NCI-H1417 treated with DMSO at 0.1 percent for 48 hours (cell line): ENCODE results near the gene ASPN.

ENCODE experiments used
- DNase-seq: peaks from one replicate; lab custom pipeline; 2025; lab: John Stamatoyannopoulos, UW

The ASPN gene

GRCh38 chr9:92482329-92482728 is at the start of gene ASPN:
ASPN (minus strand) TSS chr9:92482506.
- no peak for DNase-seq

- DNase-seq = no peak
These were observed 48.6 kb upstream of the ASPN start for GRCh38 chr9:92530893-92531292.

GRCh38 chr9:92529124-92529523 is 46.8 kb upstream of the ASPN start:
- DNase-seq = no peak

- DNase-seq = no peak
These were observed 46.2 kb upstream of the ASPN start for GRCh38 chr9:92528522-92528849.

GRCh38 chr9:92527832-92528521 is 45.7 kb upstream of the ASPN start:
- DNase-seq = no peak

GRCh38 chr9:92527291-92527828 is 45.1 kb upstream of the ASPN start:
- no peak for DNase-seq

GRCh38 chr9:92525306-92525705 is 43.0 kb upstream of the ASPN start:
- no peak for DNase-seq

GRCh38 chr9:92524881-92525280 is 42.6 kb upstream of the ASPN start:
- DNase-seq = no peak

- no peak for DNase-seq
These were observed 41.0 kb upstream of the ASPN start for GRCh38 chr9:92522983-92523970.

GRCh38 chr9:92520837-92521236 is 38.5 kb upstream of the ASPN start:
- DNase-seq = no peak

- DNase-seq = no peak
These were observed 35.9 kb upstream of the ASPN start for GRCh38 chr9:92518199-92518598.

- DNase-seq = no peak
These were observed 34.7 kb upstream of the ASPN start for GRCh38 chr9:92517046-92517445.

- DNase-seq = no peak
These were observed 34.2 kb upstream of the ASPN start for GRCh38 chr9:92516521-92516920.

- DNase-seq = no peak
These were observed 32.3 kb upstream of the ASPN start for GRCh38 chr9:92514635-92515034.

- DNase-seq = no peak
These were observed 31.0 kb upstream of the ASPN start for GRCh38 chr9:92513349-92513748.

- DNase-seq = no peak
These were observed 30.3 kb upstream of the ASPN start for GRCh38 chr9:92512622-92513021.

GRCh38 chr9:92510747-92511146 is 28.4 kb upstream of the ASPN start:
- DNase-seq = no peak

- no peak for DNase-seq
These were observed 26.7 kb upstream of the ASPN start for GRCh38 chr9:92509050-92509449.

GRCh38 chr9:92508018-92508820 is 25.9 kb upstream of the ASPN start:
- DNase-seq = no peak

GRCh38 chr9:92507496-92507895 is 25.2 kb upstream of the ASPN start:
- DNase-seq = no peak

GRCh38 chr9:92507005-92507404 is 24.7 kb upstream of the ASPN start:
- no peak for DNase-seq

GRCh38 chr9:92506184-92506857 is 24.0 kb upstream of the ASPN start:
- DNase-seq = no peak
